HCT116 (cell line): ENCODE measurements around the gene RAB40C. TPM values are rescaled to one million over a fixed set of nuclear protein-coding genes. Genes with fewer than 3 reads are reported as not detected.

Experiments used
- ATAC-seq: fragments of 200-7000 bp; cut with Tn5 transposase; 2 replicates; pipeline ENCODE4 v1.9.1; 2020; ENCODE audit warnings: mild to moderate bottlenecking, moderate library complexity
- BruUV-seq: library from RNA; stranded (reverse); fragments of 400-500 nt; replicated peaks from 2 replicates; lab custom pipeline; 2021; lab: Mats Ljungman, UMichigan
- CTCF ChIA-PET: fragments of 300-600 bp; sonication (Branson Sonifier 250); formaldehyde crosslinking; loops from one replicate; lab custom pipeline; 2021; ENCODE audit warnings: antibody characterized with exemption; lab: Charles Lee
- POLR2A ChIA-PET: fragments of 300-600, 350-600 bp; sonication (Branson Sonifier 250); formaldehyde crosslinking; loops from one replicate; lab custom pipeline; 2021; ENCODE audit warnings: antibody characterized with exemption; lab: Charles Lee
- RAD21 ChIA-PET, 2 experiments: fragments of 300-600 bp; sonication (Branson Sonifier 250); formaldehyde crosslinking; loops; one replicate each; lab custom pipeline; 2023; ENCODE audit warnings: low total read pairs in 2 of 2; ENCODE audit not compliant: uncharacterized antibody in 2 of 2, unreplicated experiment in 2 of 2, low non-redundant PET in 1 of 2; lab: Charles Lee
- DNase-seq: peaks from one replicate; pipeline ENCODE4 v3.0.0-alpha.2; 2010; ENCODE audit warnings: low read depth, low spot score
- H2AFZ ChIP-seq: fragments of 200-600 bp; shearing (Covaris generic), sonication (generic); 2 replicates; pipeline ENCODE4 v1.6.1; 2017; ENCODE audit warnings: low read depth, mixed run types, mixed read lengths, antibody characterized with exemption, low read length; ENCODE audit not compliant: poor library complexity, severe bottlenecking
- H3K27ac ChIP-seq: 2 replicates; pipeline ENCODE4 v1.5.1; 2012; ENCODE audit warnings: low read depth, low read length
- H3K27me3 ChIP-seq: fragments of 200-600 bp; sonication (generic); 2 replicates; pipeline ENCODE4 v1.6.1; 2016; ENCODE audit warnings: mixed run types, low read length, mixed read lengths; ENCODE audit not compliant: insufficient read depth
- H3K36me3 ChIP-seq, 2 experiments: fragments of 200-500 bp in 1 of 2; fragments of 200-600 bp in 1 of 2; sonication (Bioruptor generic) in 1 of 2; sonication (generic) in 1 of 2; 2 replicates each; pipeline versions ENCODE4 v1.5.1 to v1.6.1; 2014 to 2016; ENCODE audit warnings: low read length in 2 of 2, inconsistent platforms in 1 of 2, mixed read lengths in 1 of 2, mixed run types in 1 of 2; ENCODE audit not compliant: insufficient read depth in 2 of 2, control insufficient read depth in 1 of 2
- H3K4me1 ChIP-seq, 2 experiments: fragments of 200-600 bp in 1 of 2; sonication (generic) in 1 of 2; 2 replicates each; pipeline versions ENCODE4 v1.5.1 to v1.6.1; 2012 to 2017; ENCODE audit warnings: low read length in 2 of 2, inconsistent platforms in 1 of 2, mild to moderate bottlenecking in 1 of 2, mixed read lengths in 1 of 2, mixed run types in 1 of 2, moderate library complexity in 1 of 2; ENCODE audit not compliant: insufficient read depth in 2 of 2, control insufficient read depth in 1 of 2
- H3K4me2 ChIP-seq: fragments of 200-600 bp; sonication (generic); 2 replicates; pipeline ENCODE4 v1.6.1; 2017; ENCODE audit warnings: mixed run types, low read length, mixed read lengths
- H3K4me3 ChIP-seq, 2 experiments: fragments of 200-600 bp in 1 of 2; sonication (generic) in 1 of 2; replicated peaks in 1 of 2; 2 replicates each; pipeline ENCODE4 v1.5.1; 2011 to 2016; ENCODE audit warnings: low read length in 2 of 2, control low read depth in 1 of 2, low read depth in 1 of 2, mild to moderate bottlenecking in 1 of 2, mixed read lengths in 1 of 2, mixed run types in 1 of 2
- H3K79me2 ChIP-seq: fragments of 200-600 bp; sonication (generic); 2 replicates; pipeline ENCODE4 v1.6.1; 2017; ENCODE audit warnings: mild to moderate bottlenecking, mixed run types, low read length, moderate library complexity, mixed read lengths; ENCODE audit not compliant: insufficient read depth
- H3K9ac ChIP-seq: fragments of 200-600 bp; sonication (generic); 2 replicates; pipeline ENCODE4 v1.6.1; 2016; ENCODE audit warnings: low read length, mixed read lengths
- H3K9me2 ChIP-seq: fragments of 200-600 bp; sonication (generic), shearing (Covaris generic); 2 replicates; pipeline ENCODE4 v1.6.1; 2017; ENCODE audit warnings: mixed run types, mild to moderate bottlenecking, moderate library complexity; ENCODE audit not compliant: insufficient read depth
- H3K9me3 ChIP-seq, 2 experiments: fragments of 200-500 bp in 1 of 2; fragments of 200-600 bp in 1 of 2; sonication (Bioruptor generic) in 1 of 2; sonication (generic) in 1 of 2; 2 replicates each; pipeline ENCODE4 v1.6.1; 2014 to 2017; ENCODE audit warnings: low read length in 2 of 2, mixed read lengths in 2 of 2, inconsistent platforms in 1 of 2, low read depth in 1 of 2, mild to moderate bottlenecking in 1 of 2, mixed run types in 1 of 2, moderate library complexity in 1 of 2; ENCODE audit not compliant: control insufficient read depth in 1 of 2, insufficient read depth in 1 of 2
- H4K20me1 ChIP-seq: fragments of 200-600 bp; sonication (generic), shearing (Covaris generic); 2 replicates; pipeline ENCODE4 v1.6.1; 2017; ENCODE audit warnings: mixed run types, mild to moderate bottlenecking, moderate library complexity; ENCODE audit not compliant: insufficient read depth
- CBX3 ChIP-seq: IDR thresholded peaks from 2 replicates; pipeline ENCODE4 v1.6.1; 2012; ENCODE audit warnings: low read depth
- CEBPB ChIP-seq: IDR thresholded peaks from 2 replicates; pipeline ENCODE4 v1.6.1; 2012; ENCODE audit warnings: low read depth
- ELF1 ChIP-seq: IDR thresholded peaks from 2 replicates; pipeline ENCODE4 v1.6.1; 2012; ENCODE audit warnings: low read depth, borderline replicate concordance
- EZH2phosphoT487 ChIP-seq: fragments of 200-600 bp; IDR thresholded peaks from 2 replicates; pipeline ENCODE4 v1.6.1; 2018; ENCODE audit warnings: antibody characterized with exemption, borderline replicate concordance
- FOSL1 ChIP-seq: IDR thresholded peaks from 2 replicates; pipeline ENCODE4 v1.6.1; 2012; ENCODE audit warnings: low read depth
- POLR2A ChIP-seq: IDR thresholded peaks from 2 replicates; pipeline ENCODE4 v1.7.0; 2011; ENCODE audit warnings: borderline replicate concordance; ENCODE audit not compliant: insufficient read depth, insufficient read length; ENCODE audit errors: extremely low read depth
- POLR2AphosphoS5 ChIP-seq: IDR thresholded peaks from 2 replicates; pipeline ENCODE4 v1.6.1; 2011; ENCODE audit warnings: mild to moderate bottlenecking, low read depth, low read length, moderate library complexity
- RAD21 ChIP-seq: IDR thresholded peaks from 2 replicates; pipeline ENCODE4 v1.6.1; 2012; ENCODE audit warnings: low read depth, mild to moderate bottlenecking
- SIN3A ChIP-seq: IDR thresholded peaks from 2 replicates; pipeline ENCODE4 v1.6.1; 2012; ENCODE audit warnings: low read depth
- SP1 ChIP-seq: IDR thresholded peaks from 2 replicates; pipeline ENCODE4 v1.6.1; 2012; ENCODE audit warnings: low read depth
- SRF ChIP-seq: IDR thresholded peaks from 2 replicates; pipeline ENCODE4 v1.6.1; 2012; ENCODE audit warnings: low read depth
- YY1 ChIP-seq: IDR thresholded peaks from 2 replicates; pipeline ENCODE4 v1.6.1; 2011; ENCODE audit warnings: low read length, low read depth, moderate library complexity, mild to moderate bottlenecking; ENCODE audit not compliant: insufficient replicate concordance; ENCODE audit errors: extremely low read depth
- ZFX ChIP-seq: fragments of 450-650 bp; IDR thresholded peaks from 2 replicates; pipeline ENCODE4 v1.6.1; 2017
- ZNF274 ChIP-seq: fragments of 200-500 bp; sonication (Bioruptor generic); IDR thresholded peaks from 2 replicates; pipeline ENCODE4 v1.6.1; 2014; ENCODE audit warnings: mild to moderate bottlenecking, low read depth, low read length, inconsistent platforms
- intact Hi-C: fragments of 100-400 bp; cut with micrococcal nuclease; formaldehyde crosslinking; loops from 2 replicates; pipeline ENCODE4 v1.10.0; 2022
- total RNA-seq: library from RNA; stranded (reverse); gene quantifications from one replicate; pipeline ENCODE4 v1.2.1, GENCODE V29; 2021; ENCODE audit not compliant: unreplicated experiment
- TF ChIP-seq, protein P1 (sequence below): IDR thresholded peaks from 2 replicates; pipeline ENCODE4 v1.6.1; 2012
- TF ChIP-seq, protein P2 (sequence below), 3 experiments: fragments of 200-600 bp in 1 of 3; sonication (generic) in 1 of 3; IDR thresholded peaks in 2 of 3; conservative IDR thresholded peaks in 1 of 3; 2 replicates each; pipeline ENCODE4 v1.5.1; 2012 to 2017; ENCODE audit warnings: low read depth in 2 of 3, low read length in 2 of 3, antibody characterized with exemption in 1 of 3, borderline replicate concordance in 1 of 3, control low read depth in 1 of 3, mild to moderate bottlenecking in 1 of 3, mixed read lengths in 1 of 3, mixed run types in 1 of 3, moderate library complexity in 1 of 3; ENCODE audit not compliant: insufficient read depth in 1 of 3

The RAB40C gene
- total RNA-seq, 1 experiment from 2014 or later: 14.1 TPM

DNA sequence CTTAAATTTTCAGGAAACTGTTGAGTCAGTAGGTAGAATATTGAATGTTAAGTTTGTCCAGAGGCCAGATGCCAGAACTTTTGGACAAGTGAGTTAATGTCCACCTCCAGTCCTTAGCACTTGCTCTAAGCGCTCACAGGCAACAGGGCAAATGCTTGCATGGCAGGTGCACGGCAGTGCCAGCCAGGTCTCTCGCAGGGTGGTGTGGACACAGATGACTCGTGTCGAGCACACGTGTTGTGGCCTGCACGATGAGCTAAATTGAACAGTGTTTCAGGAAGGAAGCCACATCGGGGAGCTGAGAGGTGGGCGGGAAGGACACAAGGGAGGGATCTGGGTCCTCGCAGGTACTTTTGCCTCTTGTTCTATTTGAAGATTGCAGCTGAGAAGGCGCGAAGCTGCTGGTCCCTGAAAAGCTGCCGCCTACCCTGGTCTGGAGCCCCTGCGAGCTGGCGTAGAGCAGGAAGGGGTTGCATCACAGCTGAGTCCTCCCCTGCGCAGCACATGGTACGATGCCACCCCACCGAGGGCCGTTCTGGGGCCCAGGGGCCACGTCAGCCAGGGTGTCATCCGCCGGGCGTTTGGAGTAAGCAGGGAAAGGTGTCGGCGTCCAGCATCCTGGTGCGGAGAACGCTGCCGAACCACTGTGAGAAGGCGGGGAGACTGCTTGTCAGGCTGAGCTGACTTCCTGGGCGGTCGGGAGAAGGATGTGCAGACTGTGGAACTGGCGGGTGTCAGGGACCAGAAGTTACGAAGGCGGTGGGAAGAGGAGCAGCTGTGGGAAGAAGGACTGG lies 6.3 kb downstream of the RAB40C start:
- peaks cover 21% of the 10 kb centered on the region; the same call in 1 of the 2 replicates for H3K79me2 ChIP-seq

More for the DNA sequence above, 6.3 kb downstream of the RAB40C start:
- no peaks in the 10 kb centered on the region for H3K9me3 ChIP-seq
- no peak overlapping the region for H2AFZ ChIP-seq
- peaks cover 26 to 29% of the 10 kb centered on the region in 2 experiments for H3K4me1 ChIP-seq
- intact Hi-C loops: no loop called here
- DNase-seq (no peak), ATAC-seq (no peak)
- no TSS peak for BruUV-seq
- RAD21 ChIA-PET: no interaction called here
- H3K36me3 ChIP-seq: peaks cover 0 to 3% of the 10 kb centered on the region in 2 experiments; a peak in 1 of 4 replicates
- H3K27ac ChIP-seq: no peak overlapping the region
- POLR2A ChIA-PET: no interaction called here
- CTCF ChIA-PET: no interaction called here
- H3K4me3 ChIP-seq: no peak overlapping the region
- no peak overlapping the region for H3K4me2 ChIP-seq
- TF ChIP-seq EZH2phosphoT487 (no peak), ZNF274 (no peak), SIN3A (no peak), YY1 (no peak), CBX3 (no peak), POLR2A (no peak), SRF (no peak), CEBPB (no peak), RAD21 (no peak), ELF1 (no peak), FOSL1 (no peak), SP1 (no peak), POLR2AphosphoS5 (no peak), ZFX (no peak)
- TF ChIP-seq, protein P1, sequence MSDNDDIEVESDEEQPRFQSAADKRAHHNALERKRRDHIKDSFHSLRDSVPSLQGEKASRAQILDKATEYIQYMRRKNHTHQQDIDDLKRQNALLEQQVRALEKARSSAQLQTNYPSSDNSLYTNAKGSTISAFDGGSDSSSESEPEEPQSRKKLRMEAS: no peak
- TF ChIP-seq, protein P2, sequence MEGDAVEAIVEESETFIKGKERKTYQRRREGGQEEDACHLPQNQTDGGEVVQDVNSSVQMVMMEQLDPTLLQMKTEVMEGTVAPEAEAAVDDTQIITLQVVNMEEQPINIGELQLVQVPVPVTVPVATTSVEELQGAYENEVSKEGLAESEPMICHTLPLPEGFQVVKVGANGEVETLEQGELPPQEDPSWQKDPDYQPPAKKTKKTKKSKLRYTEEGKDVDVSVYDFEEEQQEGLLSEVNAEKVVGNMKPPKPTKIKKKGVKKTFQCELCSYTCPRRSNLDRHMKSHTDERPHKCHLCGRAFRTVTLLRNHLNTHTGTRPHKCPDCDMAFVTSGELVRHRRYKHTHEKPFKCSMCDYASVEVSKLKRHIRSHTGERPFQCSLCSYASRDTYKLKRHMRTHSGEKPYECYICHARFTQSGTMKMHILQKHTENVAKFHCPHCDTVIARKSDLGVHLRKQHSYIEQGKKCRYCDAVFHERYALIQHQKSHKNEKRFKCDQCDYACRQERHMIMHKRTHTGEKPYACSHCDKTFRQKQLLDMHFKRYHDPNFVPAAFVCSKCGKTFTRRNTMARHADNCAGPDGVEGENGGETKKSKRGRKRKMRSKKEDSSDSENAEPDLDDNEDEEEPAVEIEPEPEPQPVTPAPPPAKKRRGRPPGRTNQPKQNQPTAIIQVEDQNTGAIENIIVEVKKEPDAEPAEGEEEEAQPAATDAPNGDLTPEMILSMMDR (IDR thresholded peaks at IDR 0.05 in 2 of 3, conservative IDR thresholded peaks at IDR 0.05 in 1 of 3; ENCODE audit: borderline replicate concordance in 1 of 3, insufficient read depth in 1 of 3, low read depth in 2 of 3, low read length in 2 of 3): no peak
- no peaks in the 10 kb centered on the region for H3K27me3 ChIP-seq
- H3K9ac ChIP-seq: no peak overlapping the region
- H4K20me1 ChIP-seq: no peaks in the 10 kb centered on the region
- H3K9me2 ChIP-seq: no peaks in the 10 kb centered on the region
